Activated T-cell treated with anti-CD3 and anti-CD28 coated beads, Interleukin-2, amount 50 U/mL, for 4 hours (primary cell): ENCODE results near the gene PIH1D2. TPM values are rescaled to one million over a fixed set of nuclear protein-coding genes. Genes with fewer than 3 reads are reported as not detected.
"Not testable (repeated sequence)": the region's sequence is repeated elsewhere in the genome, so short reads cannot be mapped to it uniquely, and the experiment has no call there.

ENCODE experiments used
- ATAC-seq, 2 donors: fragments of 200-7000 bp; cut with Tn5 transposase; one replicate each; pipeline ENCODE4 v1.10.0; 2021
- DNase-seq: peaks from one replicate; pipeline ENCODE4 v3.0.0-alpha.2; 2020
- H3K27me3 Mint-ChIP-seq: one replicate; pipeline ENCODE4 v1.8.0; 2021; ENCODE audit warnings: low read depth, mixed read lengths
- H3K36me3 Mint-ChIP-seq: one replicate; pipeline ENCODE4 v1.8.0; 2022; ENCODE audit warnings: mixed read lengths; ENCODE audit not compliant: insufficient read depth
- H3K4me1 Mint-ChIP-seq: one replicate; pipeline ENCODE4 v1.8.0; 2021; ENCODE audit warnings: low read depth, mixed read lengths
- H3K4me3 Mint-ChIP-seq: one replicate; pipeline ENCODE4 v1.8.0; 2021; ENCODE audit warnings: mild to moderate bottlenecking, moderate library complexity, mixed read lengths
- H3K9me3 Mint-ChIP-seq: one replicate; pipeline ENCODE4 v1.8.0; 2021; ENCODE audit warnings: mixed read lengths
- total RNA-seq, 3 donors: library from RNA; stranded (reverse); gene quantifications; one replicate each; pipeline ENCODE4 v1.2.1, GENCODE V29; 2021

The PIH1D2 gene, protein sequence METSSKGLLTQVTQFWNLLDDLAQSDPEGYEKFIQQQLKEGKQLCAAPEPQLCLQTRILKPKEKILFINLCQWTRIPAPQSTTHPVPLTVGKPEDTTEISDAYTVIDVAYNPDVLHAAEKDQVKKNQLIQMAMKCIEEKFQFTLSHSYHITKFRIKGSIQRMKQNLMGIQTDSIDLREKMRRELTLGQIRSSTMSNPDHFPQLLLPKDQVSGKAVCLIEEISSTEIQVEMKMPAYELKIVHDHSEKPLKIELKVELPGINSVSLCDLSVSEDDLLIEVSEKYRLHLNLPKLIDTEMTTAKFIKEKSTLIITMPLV
- total RNA-seq, result under 1 TPM; 0.34 to 0.63 (median 0.43) TPM

DNA sequence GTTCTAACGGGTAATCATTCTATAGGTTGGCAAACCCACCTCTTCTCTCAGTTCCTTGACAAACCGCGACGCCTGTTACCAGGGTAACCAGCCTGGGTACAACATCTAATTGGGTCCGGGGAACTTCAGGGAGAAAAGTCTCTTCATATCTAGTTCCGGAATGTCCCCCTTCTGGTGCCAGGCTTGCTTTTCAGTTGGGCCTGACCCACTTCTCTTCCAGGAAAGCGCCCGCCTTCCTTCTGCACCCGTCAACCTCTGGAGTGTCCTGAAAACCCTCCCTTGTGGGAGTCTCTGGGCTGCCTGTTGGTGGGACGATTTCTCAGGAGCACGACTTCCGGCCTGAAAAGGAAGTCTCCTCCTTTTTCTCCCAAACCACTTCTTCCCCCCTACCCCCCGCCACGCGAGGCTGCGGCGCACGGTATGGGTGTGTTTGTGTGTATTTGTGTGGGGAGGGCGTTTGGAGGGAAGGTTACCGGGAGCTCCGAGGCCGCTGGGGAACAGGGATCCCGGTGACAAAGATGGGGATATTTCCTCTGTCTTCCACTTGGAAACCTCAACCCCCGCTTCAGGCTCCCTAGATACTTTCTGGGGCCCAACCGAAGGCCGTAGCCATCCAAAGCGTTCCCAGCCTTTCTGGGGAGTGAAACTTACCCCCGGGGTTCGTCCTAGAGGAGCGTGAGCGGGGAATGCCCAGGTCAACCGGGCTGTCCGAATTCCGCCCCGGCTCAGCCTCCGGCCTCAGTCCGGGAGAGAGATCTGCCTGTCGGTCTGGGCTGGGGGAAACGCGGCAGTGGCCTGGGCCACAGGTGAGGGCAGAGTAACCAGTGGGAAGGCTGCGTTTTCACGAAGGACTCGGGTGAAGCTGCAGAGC is at the start of gene PIH1D2, which contains the start of gene NKAPD1:
TSS of gene PIH1D2 (minus strand) at position 77 of the 871 bp plus-strand sequence. CDS start 843 bp downstream, outside the sequence.
TSS of gene NKAPD1 (plus strand) at position 359 of the 871 bp plus-strand sequence. CDS start 1,276 bp downstream, outside the sequence.
- DNase-seq, result peak; percentile 68
- Mint-ChIP-seq H3K27me3 (peaks cover 8% of the 10 kb centered on the region), H3K4me1 (peaks cover 24% of the 10 kb centered on the region), H3K4me3 (peak within 1 kb of the TSS; percentile 92), H3K36me3 (peaks cover 17% of the 10 kb centered on the region), H3K9me3 (no peaks in the 10 kb centered on the region)
- peak; percentile 91 to 93 for ATAC-seq

DNA sequence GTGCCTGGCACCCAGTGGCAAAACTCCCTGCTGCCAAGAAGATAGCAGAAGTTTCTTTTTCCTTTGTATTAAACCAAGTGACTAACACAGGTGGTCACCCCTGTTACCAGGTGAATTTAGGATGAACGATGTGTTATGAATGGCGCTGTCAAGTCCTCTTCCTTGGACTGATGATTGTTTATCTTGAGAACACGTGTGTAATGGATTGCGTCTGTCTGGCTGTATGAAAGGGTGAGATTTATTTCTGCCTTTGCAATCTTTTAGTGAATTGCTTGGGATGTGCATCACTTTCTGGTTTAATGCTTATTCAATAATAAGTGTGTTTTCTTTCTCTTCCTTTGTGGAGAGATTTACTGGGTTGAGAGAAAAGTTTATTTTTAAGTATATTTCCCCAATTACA is 49.3 kb upstream of the PIH1D2 start:
- H3K4me1 Mint-ChIP-seq, result peaks cover 6% of the 10 kb centered on the region
- H3K4me3 Mint-ChIP-seq, result no peak overlapping the region
- no peaks in the 10 kb centered on the region for H3K9me3 Mint-ChIP-seq
- no peak for ATAC-seq
- DNase-seq, result no peak
- no peaks in the 10 kb centered on the region for H3K27me3 Mint-ChIP-seq
- peaks cover 10% of the 10 kb centered on the region for H3K36me3 Mint-ChIP-seq

DNA sequence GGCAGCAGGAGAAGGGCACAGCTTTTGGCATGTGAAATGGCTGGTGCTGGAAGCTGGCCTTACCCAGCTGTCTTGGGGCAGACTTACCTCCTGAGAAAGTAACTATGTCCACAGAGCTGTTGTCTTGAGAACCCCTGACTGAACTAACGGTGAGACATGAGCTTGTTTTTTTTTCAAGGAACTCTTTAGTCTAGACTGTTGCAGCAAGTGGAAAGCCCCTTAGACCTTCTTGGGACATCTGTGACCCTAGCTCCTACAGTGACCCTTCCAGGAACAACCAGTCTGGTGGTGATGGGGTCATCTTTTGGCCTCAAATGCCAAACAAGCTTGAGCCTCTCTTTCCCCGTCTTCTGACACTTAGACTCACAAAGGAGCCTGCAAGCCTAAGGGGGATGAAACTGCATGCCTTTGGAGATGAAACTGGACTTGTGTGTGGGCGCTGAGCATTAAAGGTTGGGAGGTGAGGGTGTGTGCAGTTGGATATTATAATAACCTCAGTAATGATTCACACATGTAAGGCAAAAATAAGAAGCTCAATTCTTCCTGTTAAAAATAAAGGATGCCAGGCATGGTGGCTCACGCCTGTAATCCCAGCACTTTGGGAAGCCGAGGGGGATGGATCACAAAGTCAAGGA is 48.3 kb upstream of the PIH1D2 start:
- Mint-ChIP-seq H3K27me3 (no peaks in the 10 kb centered on the region), H3K36me3 (peaks cover 8% of the 10 kb centered on the region), H3K9me3 (no peaks in the 10 kb centered on the region), H3K4me3 (no peak overlapping the region), H3K4me1 (peaks cover 6% of the 10 kb centered on the region)
- DNase-seq (no peak), ATAC-seq (no peak)

DNA sequence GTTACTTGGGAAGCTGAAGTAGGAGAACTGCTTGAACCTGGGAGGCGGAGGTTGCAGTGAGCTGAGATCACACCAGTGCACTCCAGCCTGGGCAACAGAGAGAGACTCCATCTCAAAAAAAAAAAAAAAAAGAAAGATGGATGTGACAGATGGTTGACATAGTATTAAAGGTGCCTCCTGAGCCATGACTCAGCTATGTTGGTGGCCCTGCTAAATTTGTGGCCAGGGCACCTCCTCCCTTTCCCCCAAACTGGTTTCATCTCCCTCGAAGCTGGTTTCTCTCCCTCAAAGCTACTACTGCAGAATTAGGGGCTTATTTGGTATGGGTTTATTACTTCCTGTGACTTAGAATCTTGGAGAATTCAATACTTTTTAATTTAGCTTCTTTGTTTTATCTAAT is 44.4 kb upstream of the PIH1D2 start:
- DNase-seq (no peak), ATAC-seq (peak; percentile 30 to 32)
- no peaks in the 10 kb centered on the region for H3K27me3 Mint-ChIP-seq
- peaks cover 6% of the 10 kb centered on the region for H3K36me3 Mint-ChIP-seq
- no peak overlapping the region for H3K4me3 Mint-ChIP-seq
- H3K9me3 Mint-ChIP-seq, result no peaks in the 10 kb centered on the region
- peaks cover 11% of the 10 kb centered on the region for H3K4me1 Mint-ChIP-seq

DNA sequence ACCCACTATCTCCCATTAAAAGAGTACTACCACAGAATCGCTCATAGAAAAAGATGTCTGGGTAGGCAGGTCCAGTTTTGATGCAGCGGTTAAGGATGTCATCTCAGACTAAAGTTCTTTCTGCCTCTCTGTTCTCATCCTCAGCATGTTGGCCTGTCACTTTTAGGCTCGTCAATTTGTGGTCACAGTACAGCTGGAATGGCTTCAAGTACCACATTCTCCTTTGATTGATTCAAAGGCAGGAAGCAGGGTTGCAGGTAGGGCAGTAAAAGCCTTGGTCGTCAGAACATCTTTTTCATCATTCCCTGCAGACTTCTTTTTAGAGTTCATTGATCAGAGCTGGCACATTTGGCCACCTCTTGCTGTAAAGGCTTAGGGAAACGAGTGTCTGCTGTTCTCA is 41.6 kb upstream of the PIH1D2 start:
- Mint-ChIP-seq H3K4me1 (peaks cover 8% of the 10 kb centered on the region), H3K27me3 (no peaks in the 10 kb centered on the region), H3K4me3 (no peak overlapping the region), H3K9me3 (no peaks in the 10 kb centered on the region), H3K36me3 (peaks cover 5% of the 10 kb centered on the region)
- DNase-seq (no peak), ATAC-seq (no peak)

DNA sequence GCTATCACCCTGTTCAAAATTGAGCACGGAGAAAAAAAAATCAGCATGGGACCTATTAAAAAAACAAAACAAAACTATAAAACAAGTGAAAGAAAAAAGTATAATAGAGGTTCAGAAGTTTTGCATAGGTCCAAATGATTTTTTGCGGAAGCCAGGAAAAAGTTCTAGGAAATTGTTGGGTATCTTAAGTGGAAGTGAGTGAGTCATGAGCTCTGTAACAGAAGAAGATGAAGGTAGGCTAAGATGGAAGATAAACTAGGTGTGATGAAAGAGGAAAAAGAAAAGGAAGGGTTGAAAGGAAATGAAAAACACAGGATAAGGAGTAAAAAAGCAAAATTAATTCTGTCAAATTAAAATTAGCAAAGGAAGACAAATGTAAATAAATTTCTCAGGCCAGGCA is 40.6 kb upstream of the PIH1D2 start:
- DNase-seq (no peak), ATAC-seq (no peak)
- Mint-ChIP-seq H3K36me3 (peaks cover 7% of the 10 kb centered on the region), H3K4me3 (no peak overlapping the region), H3K4me1 (peaks cover 5% of the 10 kb centered on the region), H3K9me3 (no peaks in the 10 kb centered on the region), H3K27me3 (no peaks in the 10 kb centered on the region)

DNA sequence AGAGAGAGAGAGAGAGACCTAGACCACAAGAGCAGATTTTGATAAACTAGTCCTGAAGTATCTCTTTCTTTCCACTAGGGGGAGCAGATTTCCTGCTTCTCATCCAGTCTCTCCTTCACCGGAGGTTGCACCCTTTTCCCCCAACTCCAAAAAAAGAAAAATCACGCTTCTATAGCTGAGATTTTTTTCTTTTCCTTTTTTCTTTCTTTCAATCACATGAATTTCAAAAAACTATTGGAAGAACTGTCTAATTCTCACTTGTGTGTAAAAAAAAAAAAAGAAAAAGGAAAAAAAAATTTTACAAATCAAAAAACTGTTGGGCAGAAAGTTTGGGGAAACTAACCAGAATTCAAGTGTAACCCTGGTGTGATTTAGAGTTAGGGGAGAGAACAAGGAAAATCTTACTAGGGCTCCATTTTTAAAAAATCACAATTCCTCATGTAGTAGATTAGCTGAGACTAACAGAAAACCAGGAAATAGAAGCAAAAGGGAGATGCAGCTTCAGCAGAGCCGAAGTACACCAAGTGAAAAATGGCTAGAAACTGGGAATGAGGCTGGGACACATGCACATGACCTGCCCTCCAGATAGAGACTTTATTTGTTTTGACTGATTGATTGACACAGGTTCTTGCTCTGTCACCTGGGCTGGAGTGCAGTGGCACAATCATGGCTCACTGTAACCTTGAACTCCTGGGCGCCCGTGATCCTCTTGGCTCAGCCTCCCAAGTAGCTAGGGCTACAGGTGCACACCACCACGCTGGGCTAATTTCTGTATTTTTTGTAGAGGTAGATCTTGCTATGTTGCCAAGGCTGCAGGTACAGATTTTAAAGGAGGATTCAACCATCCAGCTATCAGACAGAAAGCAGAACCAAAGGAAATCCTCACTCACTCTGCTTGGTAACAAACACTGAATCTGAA is 40.0 kb upstream of the PIH1D2 start:
- Mint-ChIP-seq H3K4me1 (peaks cover 5% of the 10 kb centered on the region), H3K9me3 (no peaks in the 10 kb centered on the region), H3K36me3 (peaks cover 7% of the 10 kb centered on the region), H3K4me3 (no peak overlapping the region), H3K27me3 (no peaks in the 10 kb centered on the region)
- no peak for DNase-seq
- ATAC-seq, result peak; percentile 53 to 62

DNA sequence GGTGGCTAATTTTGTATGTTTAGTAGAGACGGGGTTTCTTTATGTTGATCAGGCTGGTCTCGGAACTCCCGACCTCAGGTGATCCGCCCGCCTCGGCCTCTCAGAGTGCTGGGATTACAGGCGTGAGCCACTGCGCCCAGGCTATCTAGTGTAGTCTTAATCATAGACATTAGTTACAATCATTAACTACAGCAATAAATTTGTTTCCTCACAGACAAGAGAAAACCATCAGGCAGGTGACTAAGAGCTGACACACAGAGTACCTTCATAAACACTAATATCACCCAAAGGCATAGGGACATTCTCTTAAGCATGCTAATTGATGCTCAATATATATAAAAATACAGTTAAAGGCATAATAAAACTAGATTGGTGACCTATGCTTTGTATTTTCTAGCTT is 32.3 kb upstream of the PIH1D2 start:
- peaks cover 6% of the 10 kb centered on the region for H3K36me3 Mint-ChIP-seq
- DNase-seq (no peak), ATAC-seq (no peak)
- no peaks in the 10 kb centered on the region for H3K4me1 Mint-ChIP-seq
- no peaks in the 10 kb centered on the region for H3K27me3 Mint-ChIP-seq
- no peaks in the 10 kb centered on the region for H3K9me3 Mint-ChIP-seq
- no peak overlapping the region for H3K4me3 Mint-ChIP-seq

DNA sequence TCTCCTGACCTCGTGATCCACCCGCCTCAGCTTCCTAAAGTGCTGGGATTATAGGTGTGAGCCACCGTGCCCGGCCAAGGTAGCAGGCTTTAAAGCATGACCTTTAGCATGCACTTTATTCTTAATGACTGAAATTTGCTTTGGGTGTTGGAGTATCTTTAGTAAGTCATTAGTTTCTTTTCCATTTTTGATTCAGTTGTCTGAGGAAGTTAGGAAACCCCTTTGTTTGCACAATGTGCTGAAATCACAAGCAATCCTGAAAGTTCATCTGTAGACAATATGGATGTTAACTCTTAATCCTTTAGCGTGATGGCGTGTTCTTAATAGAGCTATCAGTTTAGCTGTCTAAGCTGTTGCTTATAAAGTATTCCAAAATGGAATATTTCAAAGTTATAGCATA is 29.6 kb upstream of the PIH1D2 start:
- H3K4me1 Mint-ChIP-seq, result no peaks in the 10 kb centered on the region
- H3K27me3 Mint-ChIP-seq, result no peaks in the 10 kb centered on the region
- H3K36me3 Mint-ChIP-seq, result peaks cover 8% of the 10 kb centered on the region
- no peak overlapping the region for H3K4me3 Mint-ChIP-seq
- ATAC-seq, result no peak
- H3K9me3 Mint-ChIP-seq, result no peaks in the 10 kb centered on the region
- DNase-seq, result no peak

DNA sequence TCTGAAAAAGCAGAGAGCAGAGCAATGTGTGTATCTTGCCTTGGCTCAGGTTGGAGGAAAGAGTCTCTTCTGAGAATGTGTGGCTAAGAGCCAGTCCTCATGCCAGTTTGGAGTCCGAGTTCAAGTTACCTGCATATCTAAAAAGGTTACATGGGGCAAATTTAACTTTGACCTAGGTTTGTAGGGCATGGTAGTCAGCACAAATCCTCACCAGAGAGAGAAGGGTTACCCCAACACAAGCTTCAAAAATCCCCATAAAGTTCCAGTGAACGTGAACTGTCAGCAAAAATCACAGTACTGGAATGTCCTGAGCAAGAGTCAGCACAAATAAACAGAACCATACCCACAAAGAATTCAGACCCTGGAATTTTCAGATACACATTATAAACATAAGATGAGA is 26.6 kb upstream of the PIH1D2 start:
- Mint-ChIP-seq H3K4me1 (no peaks in the 10 kb centered on the region), H3K4me3 (no peak overlapping the region), H3K9me3 (no peaks in the 10 kb centered on the region), H3K36me3 (peaks cover 22% of the 10 kb centered on the region), H3K27me3 (no peaks in the 10 kb centered on the region)
- ATAC-seq (no peak), DNase-seq (no peak)

DNA sequence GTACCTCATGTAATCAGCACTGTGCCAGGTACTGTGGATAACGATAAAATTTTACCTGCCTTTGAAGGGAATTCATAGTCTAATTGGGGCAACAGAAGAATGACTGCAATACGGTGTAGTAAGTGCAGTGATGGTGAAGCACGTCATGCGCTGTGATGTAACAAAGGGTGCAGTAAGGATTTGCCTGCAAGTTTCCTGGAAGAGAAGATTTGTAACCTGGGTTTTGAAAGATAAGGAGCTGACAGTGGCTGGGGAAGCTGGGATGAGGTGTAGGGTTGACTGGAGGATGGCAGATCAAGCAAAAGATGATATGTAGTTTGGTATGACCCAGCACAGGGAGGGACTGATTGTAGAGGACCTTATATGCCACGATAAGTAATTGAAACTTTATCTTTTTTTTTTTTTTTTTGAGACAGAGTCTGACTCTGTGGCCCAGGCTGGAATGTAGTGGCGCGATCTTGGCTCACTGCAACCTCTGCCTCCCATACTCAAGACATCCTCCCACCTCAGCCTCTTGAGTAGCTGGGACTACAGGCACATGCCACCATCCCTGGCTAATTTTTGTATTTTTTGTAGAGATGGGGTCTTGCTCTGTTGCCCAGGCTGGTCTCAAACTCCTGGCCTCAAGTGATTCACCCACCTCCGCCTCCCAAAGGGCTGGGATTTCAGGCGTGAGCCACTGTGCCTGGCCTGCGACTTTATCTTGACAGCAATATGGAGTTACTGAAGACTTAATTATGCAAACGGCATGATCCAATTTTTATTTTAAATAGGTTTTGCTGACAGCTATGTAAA is 24.1 kb upstream of the PIH1D2 start:
- H3K27me3 Mint-ChIP-seq, result no peaks in the 10 kb centered on the region
- no peak overlapping the region for H3K4me3 Mint-ChIP-seq
- H3K9me3 Mint-ChIP-seq, result no peaks in the 10 kb centered on the region
- no peak for ATAC-seq
- no peaks in the 10 kb centered on the region for H3K4me1 Mint-ChIP-seq
- peaks cover 28% of the 10 kb centered on the region for H3K36me3 Mint-ChIP-seq
- no peak for DNase-seq

DNA sequence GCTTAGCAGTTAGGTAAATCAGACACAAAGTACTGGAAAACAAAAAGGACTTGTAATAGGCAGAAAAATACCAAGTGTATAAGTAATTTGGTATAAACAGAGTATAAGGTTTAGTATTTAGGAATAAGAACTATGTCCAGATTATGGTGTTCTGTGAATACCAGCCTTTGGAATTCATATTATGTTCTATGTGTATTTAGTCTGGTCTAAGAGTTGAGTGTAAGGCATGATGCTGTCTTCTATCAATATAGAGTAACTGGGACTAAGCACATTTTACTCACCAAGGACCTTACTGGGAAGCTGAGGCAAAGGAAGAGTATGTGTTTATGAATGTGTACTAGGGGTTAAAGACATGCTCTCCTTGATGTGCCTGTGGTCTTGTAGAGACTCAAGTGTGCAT is 22.4 kb upstream of the PIH1D2 start:
- Mint-ChIP-seq H3K4me1 (no peaks in the 10 kb centered on the region), H3K36me3 (peaks cover 38% of the 10 kb centered on the region), H3K9me3 (no peaks in the 10 kb centered on the region), H3K4me3 (no peak overlapping the region), H3K27me3 (no peaks in the 10 kb centered on the region)
- DNase-seq (no peak), ATAC-seq (no peak)

DNA sequence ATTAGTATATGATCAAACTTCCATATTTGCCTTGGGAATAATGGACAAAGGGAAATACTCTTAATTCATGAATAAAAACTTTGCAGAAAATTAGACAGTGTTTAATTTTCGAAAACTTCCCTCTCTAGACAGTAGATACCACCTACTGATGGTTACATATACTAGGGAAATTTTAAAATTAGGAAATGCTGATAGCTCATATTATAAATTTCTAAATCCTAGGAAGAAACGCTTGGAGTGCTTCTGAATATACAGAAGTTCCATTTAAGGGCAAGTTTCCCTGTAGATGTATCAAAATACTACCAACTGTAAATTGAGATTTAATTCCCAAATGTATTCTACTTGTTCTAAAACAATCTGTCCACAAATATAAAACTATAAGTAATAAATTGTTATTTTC is 21.5 kb upstream of the PIH1D2 start:
- not testable (repeated sequence) for H3K27me3 Mint-ChIP-seq, H3K9me3 Mint-ChIP-seq, H3K4me3 Mint-ChIP-seq, DNase-seq, H3K4me1 Mint-ChIP-seq, ATAC-seq
- H3K36me3 Mint-ChIP-seq, result peaks cover 40% of the 10 kb centered on the region
